ENCODE results near the gene ASB1. TPM values are rescaled to one million over a fixed set of nuclear protein-coding genes. Genes with fewer than 3 reads are reported as not detected.

The ASB1 gene
- total RNA-seq, 1 donor from 2014 or later = 8.5 TPM

GRCh38 chr2:238380785-238381184, 45.9 kb upstream of the ASB1 start:
- no peak overlapping the region for H3K27ac Mint-ChIP-seq (ENCODE audit: unreplicated experiment)
- TF ChIP-seq CTCF (IDR thresholded peaks at IDR 0.05; ENCODE audit: unreplicated experiment) = no peak
- no peak overlapping the region for H3K4me3 Mint-ChIP-seq (ENCODE audit: unreplicated experiment)

GRCh38 chr2:238381341-238382115, 45.2 kb upstream of the ASB1 start:
- Mint-ChIP-seq H3K9me3 (ENCODE audit: unreplicated experiment) (no peaks in the 10 kb centered on the region), H3K36me3 (ENCODE audit: low read depth, unreplicated experiment) (peaks cover 18% of the 10 kb centered on the region), H3K4me1 (ENCODE audit: unreplicated experiment) (peaks cover 17% of the 10 kb centered on the region), H3K27me3 (ENCODE audit: unreplicated experiment) (peaks cover 1% of the 10 kb centered on the region), H3K4me3 (ENCODE audit: unreplicated experiment) (no peak overlapping the region), H3K27ac (ENCODE audit: unreplicated experiment) (no peak overlapping the region)
- no peak for TF ChIP-seq CTCF (IDR thresholded peaks at IDR 0.05; ENCODE audit: unreplicated experiment)
- DNase-seq (ENCODE audit: low spot score) = no peak

More at GRCh38 chr2:238380785-238381184, 45.9 kb upstream of the ASB1 start:
- Mint-ChIP-seq H3K27me3 (ENCODE audit: unreplicated experiment) (peaks cover 1% of the 10 kb centered on the region), H3K36me3 (ENCODE audit: low read depth, unreplicated experiment) (peaks cover 18% of the 10 kb centered on the region), H3K4me1 (ENCODE audit: unreplicated experiment) (peaks cover 17% of the 10 kb centered on the region), H3K9me3 (ENCODE audit: unreplicated experiment) (no peaks in the 10 kb centered on the region)
- no peak for DNase-seq (ENCODE audit: low spot score)

GRCh38 chr2:238382381-238382781, 44.3 kb upstream of the ASB1 start:
- Mint-ChIP-seq H3K4me1 (ENCODE audit: unreplicated experiment) (peaks cover 12% of the 10 kb centered on the region), H3K4me3 (ENCODE audit: unreplicated experiment) (no peak overlapping the region), H3K9me3 (ENCODE audit: unreplicated experiment) (no peaks in the 10 kb centered on the region), H3K27me3 (ENCODE audit: unreplicated experiment) (peaks cover 1% of the 10 kb centered on the region), H3K36me3 (ENCODE audit: low read depth, unreplicated experiment) (peaks cover 18% of the 10 kb centered on the region), H3K27ac (ENCODE audit: unreplicated experiment) (no peak overlapping the region)
- no peak for DNase-seq (ENCODE audit: low spot score)
- no peak for TF ChIP-seq CTCF (IDR thresholded peaks at IDR 0.05; ENCODE audit: unreplicated experiment)

GRCh38 chr2:238383135-238383534, 43.6 kb upstream of the ASB1 start:
- peaks cover 18% of the 10 kb centered on the region for H3K36me3 Mint-ChIP-seq (ENCODE audit: low read depth, unreplicated experiment)
- no peak overlapping the region for H3K27ac Mint-ChIP-seq (ENCODE audit: unreplicated experiment)
- H3K27me3 Mint-ChIP-seq (ENCODE audit: unreplicated experiment) = peaks cover 3% of the 10 kb centered on the region

More at GRCh38 chr2:238383135-238383534, 43.6 kb upstream of the ASB1 start:
- TF ChIP-seq CTCF (IDR thresholded peaks at IDR 0.05; ENCODE audit: unreplicated experiment) = no peak
- DNase-seq (ENCODE audit: low spot score) = no peak
- Mint-ChIP-seq H3K4me1 (ENCODE audit: unreplicated experiment) (peaks cover 12% of the 10 kb centered on the region), H3K4me3 (ENCODE audit: unreplicated experiment) (no peak overlapping the region), H3K9me3 (ENCODE audit: unreplicated experiment) (no peaks in the 10 kb centered on the region)
